ENCODE data around the gene CCDC12. TPM values are rescaled to one million over a fixed set of nuclear protein-coding genes. Genes with fewer than 3 reads are reported as not detected.
"Not testable (repeated sequence)": the region's sequence is repeated elsewhere in the genome, so short reads cannot be mapped to it uniquely, and the experiment has no call there.

CCDC12 gene
- total RNA-seq, 4 donors from 2014 or later = 55.5 to 87.5 (median 67.5) TPM

DNA sequence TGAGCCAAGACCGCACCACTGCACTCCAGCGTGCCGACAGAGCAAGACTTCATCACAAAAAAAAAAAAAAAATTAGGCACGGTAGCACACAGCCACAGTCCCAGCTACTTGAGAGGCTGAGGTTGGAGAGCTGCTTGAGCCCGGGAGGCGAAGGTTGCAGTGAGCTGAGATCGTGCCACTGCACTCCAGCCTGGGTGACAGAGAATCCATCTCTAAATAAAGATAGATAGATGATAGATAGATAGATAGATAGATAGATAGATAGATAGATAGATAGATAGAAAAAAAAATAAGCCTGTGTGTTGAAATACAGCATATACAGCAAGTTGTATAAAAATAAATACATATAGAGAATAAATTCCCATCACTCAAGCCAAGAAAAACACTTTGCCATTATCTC lies 61.7 kb downstream of the CCDC12 start:
- no peak for TF ChIP-seq POLR2A (IDR thresholded peaks at IDR 0.05)
- TF ChIP-seq, protein P1, sequence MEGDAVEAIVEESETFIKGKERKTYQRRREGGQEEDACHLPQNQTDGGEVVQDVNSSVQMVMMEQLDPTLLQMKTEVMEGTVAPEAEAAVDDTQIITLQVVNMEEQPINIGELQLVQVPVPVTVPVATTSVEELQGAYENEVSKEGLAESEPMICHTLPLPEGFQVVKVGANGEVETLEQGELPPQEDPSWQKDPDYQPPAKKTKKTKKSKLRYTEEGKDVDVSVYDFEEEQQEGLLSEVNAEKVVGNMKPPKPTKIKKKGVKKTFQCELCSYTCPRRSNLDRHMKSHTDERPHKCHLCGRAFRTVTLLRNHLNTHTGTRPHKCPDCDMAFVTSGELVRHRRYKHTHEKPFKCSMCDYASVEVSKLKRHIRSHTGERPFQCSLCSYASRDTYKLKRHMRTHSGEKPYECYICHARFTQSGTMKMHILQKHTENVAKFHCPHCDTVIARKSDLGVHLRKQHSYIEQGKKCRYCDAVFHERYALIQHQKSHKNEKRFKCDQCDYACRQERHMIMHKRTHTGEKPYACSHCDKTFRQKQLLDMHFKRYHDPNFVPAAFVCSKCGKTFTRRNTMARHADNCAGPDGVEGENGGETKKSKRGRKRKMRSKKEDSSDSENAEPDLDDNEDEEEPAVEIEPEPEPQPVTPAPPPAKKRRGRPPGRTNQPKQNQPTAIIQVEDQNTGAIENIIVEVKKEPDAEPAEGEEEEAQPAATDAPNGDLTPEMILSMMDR (IDR thresholded peaks at IDR 0.05) = no peak
- no peaks in the 10 kb centered on the region for H3K9me3 ChIP-seq
- no peak for DNase-seq
- WGBS, 2 donors = 87% methylated on average over 6 to 7 of the region's 7 CpGs
- no peaks in the 10 kb centered on the region for H3K27me3 ChIP-seq
- peaks cover 0 to 18% (median under 1%) of the 10 kb centered on the region in 3 donors for H3K4me1 ChIP-seq
- peaks cover 0 to 41% (median 0%) of the 10 kb centered on the region in 3 donors for H3K36me3 ChIP-seq
- intact Hi-C loops (cut with DNase I) = no loop called here
- no peak overlapping the region for H3K27ac ChIP-seq
- H3K4me3 ChIP-seq = no peak overlapping the region

DNA sequence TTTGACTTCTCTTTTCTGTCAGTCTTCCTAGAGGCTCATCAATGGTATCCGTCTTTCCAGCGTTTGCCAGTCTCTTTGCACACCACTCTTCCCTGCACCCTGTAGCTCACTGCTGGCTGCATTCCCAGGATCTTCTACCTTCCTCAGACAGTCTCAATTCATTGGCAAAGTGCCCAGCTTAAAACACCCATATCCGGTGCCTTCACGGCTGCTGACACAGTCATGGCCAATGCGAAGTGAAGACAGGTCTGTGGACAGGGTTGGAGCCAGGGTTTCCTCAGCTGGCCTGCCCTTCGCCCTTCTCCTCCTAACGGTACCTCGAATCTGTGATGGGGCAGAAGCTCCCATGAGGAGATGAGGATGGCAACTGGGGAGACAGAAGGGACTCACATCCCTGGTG lies 62.9 kb downstream of the CCDC12 start:
- H3K9me3 ChIP-seq = no peaks in the 10 kb centered on the region
- peaks cover 12 to 30% (median 12%) of the 10 kb centered on the region in 3 donors for H3K4me1 ChIP-seq
- intact Hi-C loops (cut with DNase I) = no loop called here
- DNase-seq = no peak
- no peak overlapping the region for H3K4me3 ChIP-seq
- peaks cover 0 to 5% (median 0%) of the 10 kb centered on the region in 4 donors for H3K27me3 ChIP-seq
- TF ChIP-seq, protein P1 (IDR thresholded peaks at IDR 0.05) = no peak
- TF ChIP-seq POLR2A (IDR thresholded peaks at IDR 0.05) = no peak
- WGBS, 2 donors = 24 to 43% methylated on average over 2 to 8 of the region's 8 CpGs
- H3K36me3 ChIP-seq = peaks cover 0 to 29% (median 0%) of the 10 kb centered on the region in 3 donors
- no peak overlapping the region for H3K27ac ChIP-seq

DNA sequence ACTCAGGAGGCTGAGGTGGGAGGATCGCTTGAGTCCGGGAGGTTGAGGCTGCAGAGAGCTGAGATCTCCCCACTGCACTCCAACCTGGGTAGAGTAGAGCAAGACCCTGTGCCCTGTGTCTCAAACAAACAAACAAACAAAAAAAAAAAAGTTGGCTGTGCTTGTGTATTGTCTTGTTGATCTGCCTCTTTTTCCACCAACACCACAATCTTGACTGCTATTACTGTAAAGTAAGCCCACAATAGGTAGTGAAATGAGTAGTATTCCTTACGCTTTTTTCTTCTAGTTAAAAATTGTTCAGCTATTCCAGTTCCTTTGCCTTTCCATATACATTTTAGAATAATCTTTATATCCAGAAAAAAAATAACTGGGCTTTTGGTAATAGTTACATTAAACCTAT lies 63.6 kb downstream of the CCDC12 start:
- peaks cover 0 to 23% (median 0%) of the 10 kb centered on the region in 3 donors for H3K36me3 ChIP-seq
- H3K27me3 ChIP-seq = peaks cover 0 to 5% (median 0%) of the 10 kb centered on the region in 4 donors
- no peak for DNase-seq
- no peak overlapping the region for H3K4me3 ChIP-seq
- no peaks in the 10 kb centered on the region for H3K9me3 ChIP-seq
- intact Hi-C loops (cut with DNase I) = no loop called here
- WGBS, 2 donors = 72 to 95% methylated on average over 3 of the region's 3 CpGs
- peaks cover 16 to 36% (median 17%) of the 10 kb centered on the region in 3 donors for H3K4me1 ChIP-seq
- TF ChIP-seq, protein P1 (IDR thresholded peaks at IDR 0.05) = no peak
- TF ChIP-seq POLR2A (IDR thresholded peaks at IDR 0.05) = no peak
- no peak overlapping the region for H3K27ac ChIP-seq

DNA sequence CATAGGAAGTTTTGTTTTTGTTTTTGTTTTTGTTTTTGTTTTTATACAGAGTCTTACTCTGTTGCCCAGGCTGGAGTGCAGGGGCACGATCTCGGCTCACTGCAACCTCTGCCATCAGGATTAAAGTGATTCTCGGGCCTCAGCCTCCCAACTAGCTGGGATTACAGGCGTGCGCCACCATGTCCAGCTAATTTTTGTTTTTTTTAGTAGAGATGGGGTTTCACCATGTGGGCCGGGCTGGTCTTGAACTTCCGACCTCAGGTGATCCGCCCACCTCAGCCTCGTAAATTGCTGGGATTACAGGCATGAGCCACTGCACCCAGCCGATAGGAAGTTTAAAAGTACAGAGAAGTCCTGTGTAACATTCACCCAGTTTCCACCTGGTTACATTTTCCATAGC lies 65.6 kb downstream of the CCDC12 start:
- H3K36me3 ChIP-seq; H3K9me3 ChIP-seq; H3K27me3 ChIP-seq; H3K27ac ChIP-seq; DNase-seq; H3K4me3 ChIP-seq; intact Hi-C loops (cut with DNase I): not testable (repeated sequence)
- peaks cover 16 to 36% (median 17%) of the 10 kb centered on the region in 3 donors for H3K4me1 ChIP-seq
- WGBS, 2 donors = 62 to 80% methylated on average over 10 of the region's 10 CpGs

DNA sequence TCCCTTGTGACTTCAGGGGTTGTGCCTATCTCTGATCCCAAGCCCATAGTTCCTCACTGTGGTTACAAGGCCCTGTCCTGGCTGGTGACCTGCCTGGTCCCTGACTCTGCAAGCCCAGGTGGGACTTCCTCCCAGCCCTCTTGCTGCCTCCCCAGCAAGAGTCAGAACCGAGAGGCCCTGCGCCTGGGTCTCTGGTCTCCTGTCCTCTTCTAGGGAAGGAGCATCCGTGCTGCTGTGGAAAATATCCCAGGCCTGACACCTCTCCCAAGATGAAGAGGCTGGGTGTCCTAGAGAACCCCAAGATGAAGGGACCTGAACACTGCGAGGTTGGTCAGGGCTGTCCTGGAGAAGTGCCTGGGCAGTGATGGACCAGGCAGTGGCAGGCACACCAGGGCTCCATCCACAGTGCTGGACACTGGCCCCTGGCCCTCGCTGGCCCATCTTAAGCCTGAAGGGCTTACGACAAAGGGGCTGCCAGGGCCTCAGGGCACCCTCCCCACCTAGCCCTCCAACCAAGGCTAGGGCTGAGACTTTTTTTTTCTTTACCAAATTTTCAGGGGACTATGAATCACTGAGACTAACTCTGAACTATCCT lies 66.3 kb downstream of the CCDC12 start:
- no peaks in the 10 kb centered on the region for H3K9me3 ChIP-seq
- TF ChIP-seq, protein P1 (IDR thresholded peaks at IDR 0.05) = no peak
- no peak for TF ChIP-seq POLR2A (IDR thresholded peaks at IDR 0.05)
- H3K27ac ChIP-seq = no peak overlapping the region
- no peaks in the 10 kb centered on the region for H3K36me3 ChIP-seq
- peaks cover 0 to 7% (median 0%) of the 10 kb centered on the region in 4 donors for H3K27me3 ChIP-seq
- 71 to 79% methylated on average over 2 of the region's 6 CpGs for WGBS, 2 donors
- no peak overlapping the region for H3K4me3 ChIP-seq
- no peak for DNase-seq
- H3K4me1 ChIP-seq = peaks cover 16 to 36% (median 17%) of the 10 kb centered on the region in 3 donors
- intact Hi-C loops (cut with DNase I) = no loop called here
